Osteocyte (in vitro differentiated cells): ENCODE measurements around the gene PRDM8. TPM values are rescaled to one million over a fixed set of nuclear protein-coding genes. Genes with fewer than 3 reads are reported as not detected.

Experiments used
- DNase-seq: peaks from one replicate; pipeline ENCODE4 v3.0.0; 2021; ENCODE audit warnings: mixed read lengths; ENCODE audit not compliant: unreplicated experiment; ENCODE audit errors: extremely low spot score
- H3K27ac Mint-ChIP-seq: one replicate; pipeline ENCODE4 v1.8.0; 2021; ENCODE audit warnings: mild to moderate bottlenecking, mixed read lengths; ENCODE audit not compliant: unreplicated experiment
- H3K27me3 Mint-ChIP-seq: one replicate; pipeline ENCODE4 v1.8.0; 2021; ENCODE audit warnings: mixed read lengths; ENCODE audit not compliant: unreplicated experiment
- H3K36me3 Mint-ChIP-seq: one replicate; pipeline ENCODE4 v1.8.0; 2021; ENCODE audit warnings: mixed read lengths; ENCODE audit not compliant: unreplicated experiment
- H3K4me1 Mint-ChIP-seq: one replicate; pipeline ENCODE4 v1.8.0; 2021; ENCODE audit warnings: mixed read lengths; ENCODE audit not compliant: unreplicated experiment
- H3K4me3 Mint-ChIP-seq: one replicate; pipeline ENCODE4 v1.8.0; 2021; ENCODE audit warnings: mild to moderate bottlenecking, moderate library complexity, mixed read lengths; ENCODE audit not compliant: unreplicated experiment
- H3K9me3 Mint-ChIP-seq: one replicate; pipeline ENCODE4 v1.8.0; 2021; ENCODE audit warnings: mixed read lengths; ENCODE audit not compliant: unreplicated experiment
- long read RNA-seq: library from polyadenylated mRNA; unstranded; transcript quantifications from one replicate; pipeline ENCODE4 v2.0.0, GENCODE V29; 2021
- total RNA-seq: library from RNA; stranded (reverse); gene quantifications from 2 replicates; pipeline ENCODE4 v1.2.1, GENCODE V29; 2021
- TF ChIP-seq, protein P1 (sequence below): fragments of 200-600 bp; sonication (generic); IDR thresholded peaks from 2 replicates; pipeline ENCODE4 v1.5.0; 2021; ENCODE audit warnings: antibody characterized with exemption, mild to moderate bottlenecking, moderate library complexity

Gene PRDM8
- 0.10 and 0.13 TPM in 2 replicates for total RNA-seq
- long read RNA-seq, partial matches to known transcripts: 0 of 1 reads
- long read RNA-seq, other reads (novel, unspliced or antisense): 1 of 1 reads

DNA sequence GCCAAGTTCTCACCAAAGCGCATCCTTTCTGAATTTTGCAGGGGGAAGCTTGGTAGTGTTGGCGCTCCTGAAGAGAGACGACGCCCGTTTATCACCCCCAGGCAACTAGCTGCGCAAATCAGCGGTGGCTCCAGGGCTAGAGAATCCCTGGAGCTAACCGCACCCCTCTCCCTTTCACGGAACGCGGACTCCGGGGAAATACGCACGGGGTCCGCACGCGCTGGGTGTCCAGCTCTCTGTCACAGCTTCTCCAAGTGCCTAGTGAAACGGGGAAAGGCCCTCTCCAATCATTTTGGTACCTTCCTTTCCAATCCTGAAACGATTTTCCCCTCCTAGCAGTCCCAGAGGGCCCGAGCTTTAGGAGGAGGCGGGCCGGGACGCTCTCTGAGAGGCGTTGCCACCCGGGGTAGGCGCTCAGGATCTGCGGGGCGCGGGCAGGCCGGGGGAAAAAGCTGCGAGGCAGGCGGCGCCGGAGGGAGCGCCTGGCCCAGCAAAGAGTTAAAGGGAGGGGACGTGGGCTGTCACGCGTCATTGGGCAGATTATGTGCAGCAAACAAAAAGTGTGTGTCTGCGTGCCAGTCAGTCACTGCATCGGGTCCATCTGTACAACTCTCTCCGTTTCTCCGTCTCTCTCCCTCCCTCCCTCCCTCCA is at the start of gene PRDM8:
Gene PRDM8, plus strand, starts transcription at position 582 of the 652 bp plus-strand sequence. CDS start 2,578 bp downstream, outside the sequence.
- Mint-ChIP-seq H3K36me3 (no peaks in the 10 kb centered on the region), H3K9me3 (no peaks in the 10 kb centered on the region), H3K27me3 (peaks cover 93% of the 10 kb centered on the region), H3K27ac (no peak within 1 kb of the TSS), H3K4me1 (peaks cover 25% of the 10 kb centered on the region), H3K4me3 (peak within 1 kb of the TSS; percentile 60)
- TF ChIP-seq, protein P1, sequence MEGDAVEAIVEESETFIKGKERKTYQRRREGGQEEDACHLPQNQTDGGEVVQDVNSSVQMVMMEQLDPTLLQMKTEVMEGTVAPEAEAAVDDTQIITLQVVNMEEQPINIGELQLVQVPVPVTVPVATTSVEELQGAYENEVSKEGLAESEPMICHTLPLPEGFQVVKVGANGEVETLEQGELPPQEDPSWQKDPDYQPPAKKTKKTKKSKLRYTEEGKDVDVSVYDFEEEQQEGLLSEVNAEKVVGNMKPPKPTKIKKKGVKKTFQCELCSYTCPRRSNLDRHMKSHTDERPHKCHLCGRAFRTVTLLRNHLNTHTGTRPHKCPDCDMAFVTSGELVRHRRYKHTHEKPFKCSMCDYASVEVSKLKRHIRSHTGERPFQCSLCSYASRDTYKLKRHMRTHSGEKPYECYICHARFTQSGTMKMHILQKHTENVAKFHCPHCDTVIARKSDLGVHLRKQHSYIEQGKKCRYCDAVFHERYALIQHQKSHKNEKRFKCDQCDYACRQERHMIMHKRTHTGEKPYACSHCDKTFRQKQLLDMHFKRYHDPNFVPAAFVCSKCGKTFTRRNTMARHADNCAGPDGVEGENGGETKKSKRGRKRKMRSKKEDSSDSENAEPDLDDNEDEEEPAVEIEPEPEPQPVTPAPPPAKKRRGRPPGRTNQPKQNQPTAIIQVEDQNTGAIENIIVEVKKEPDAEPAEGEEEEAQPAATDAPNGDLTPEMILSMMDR: no peak
- no peak for DNase-seq

GRCh38 chr4:80150387-80151180 is 46.7 kb upstream of the PRDM8 start:
- DNase-seq: no peak
- peaks cover 47% of the 10 kb centered on the region for H3K27me3 Mint-ChIP-seq
- TF ChIP-seq, protein P1: no peak
- no peak overlapping the region for H3K27ac Mint-ChIP-seq
- H3K9me3 Mint-ChIP-seq: no peaks in the 10 kb centered on the region
- no peak overlapping the region for H3K4me3 Mint-ChIP-seq
- H3K36me3 Mint-ChIP-seq: no peaks in the 10 kb centered on the region
- peaks cover 13% of the 10 kb centered on the region for H3K4me1 Mint-ChIP-seq

DNA sequence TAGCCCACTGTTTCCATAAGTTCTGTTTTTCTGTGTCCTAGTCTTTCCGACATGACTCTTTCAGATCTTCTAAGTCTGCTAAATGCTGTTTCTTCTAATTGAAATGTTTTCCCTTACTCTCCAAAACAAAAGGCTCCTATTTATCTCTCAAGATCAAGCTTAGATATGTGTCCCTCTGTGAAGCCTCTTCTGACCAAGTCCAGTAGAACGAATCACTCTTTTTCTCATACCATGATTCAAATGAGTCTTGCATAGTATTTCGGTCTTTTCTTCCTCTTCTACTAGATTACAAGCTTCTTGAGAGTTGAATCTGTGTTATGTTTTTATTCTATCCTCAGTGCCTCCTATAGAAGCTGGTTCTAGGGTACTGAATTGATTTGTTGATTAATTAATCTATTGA is 45.3 kb upstream of the PRDM8 start:
- H3K36me3 Mint-ChIP-seq: no peaks in the 10 kb centered on the region
- peaks cover 47% of the 10 kb centered on the region for H3K27me3 Mint-ChIP-seq
- peaks cover 13% of the 10 kb centered on the region for H3K4me1 Mint-ChIP-seq
- no peaks in the 10 kb centered on the region for H3K9me3 Mint-ChIP-seq
- no peak overlapping the region for H3K27ac Mint-ChIP-seq
- no peak overlapping the region for H3K4me3 Mint-ChIP-seq
- TF ChIP-seq, protein P1: no peak
- no peak for DNase-seq

GRCh38 chr4:80153874-80154544 is 43.3 kb upstream of the PRDM8 start:
- TF ChIP-seq, protein P1: no peak
- Mint-ChIP-seq H3K27me3 (peaks cover 47% of the 10 kb centered on the region), H3K4me3 (no peak overlapping the region), H3K9me3 (peaks cover 2% of the 10 kb centered on the region), H3K27ac (no peak overlapping the region), H3K36me3 (no peaks in the 10 kb centered on the region), H3K4me1 (peaks cover 13% of the 10 kb centered on the region)
- DNase-seq: no peak

DNA sequence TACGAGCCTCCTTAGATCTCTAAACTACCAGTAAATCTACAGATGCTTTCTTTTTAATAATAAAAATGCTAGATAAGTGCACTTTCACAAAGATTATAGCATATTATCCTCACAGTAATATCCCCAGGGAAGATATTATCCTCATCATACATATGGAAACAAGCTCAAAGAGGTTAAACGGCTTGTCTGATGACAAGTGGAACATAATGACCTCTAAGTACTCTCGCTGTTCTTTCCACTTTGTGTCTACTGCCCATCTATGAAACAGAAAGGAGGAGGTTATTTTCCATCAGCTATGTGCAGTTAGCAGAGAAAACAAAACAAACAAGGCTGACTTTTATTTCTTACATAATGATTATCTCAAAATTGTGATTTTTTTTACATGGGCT is 42.8 kb upstream of the PRDM8 start:
- no peak for DNase-seq
- Mint-ChIP-seq H3K4me1 (peaks cover 13% of the 10 kb centered on the region), H3K27ac (no peak overlapping the region), H3K9me3 (peaks cover 3% of the 10 kb centered on the region), H3K36me3 (no peaks in the 10 kb centered on the region), H3K27me3 (peaks cover 48% of the 10 kb centered on the region), H3K4me3 (no peak overlapping the region)
- TF ChIP-seq, protein P1: no peak
